Duodenal mucosa (tissue), 2 donors: ENCODE results near the gene SMIM35.
"Not testable (repeated sequence)": the region's sequence is repeated elsewhere in the genome, so short reads cannot be mapped to it uniquely, and the experiment has no call there.

Experiments
- H3K27ac ChIP-seq: one replicate; pipeline ENCODE4 v1.7.0; 2013; ENCODE audit warnings: low read depth, low read length
- H3K27me3 ChIP-seq, 2 donors: one replicate each; pipeline ENCODE4 v1.7.0; 2013; ENCODE audit warnings: low read length in 2 of 2, control low read depth in 1 of 2; ENCODE audit not compliant: insufficient read depth in 2 of 2, control insufficient read depth in 1 of 2
- H3K36me3 ChIP-seq, 2 donors: one replicate each; pipeline ENCODE4 v1.7.0; 2013; ENCODE audit warnings: low read length in 2 of 2, control low read depth in 1 of 2; ENCODE audit not compliant: insufficient read depth in 2 of 2, control insufficient read depth in 1 of 2
- H3K4me1 ChIP-seq, 2 donors: one replicate each; pipeline ENCODE4 v1.7.0; 2013; ENCODE audit warnings: low read length in 2 of 2, control low read depth in 1 of 2; ENCODE audit not compliant: insufficient read depth in 2 of 2, control insufficient read depth in 1 of 2
- H3K4me3 ChIP-seq, 2 donors: one replicate each; pipeline ENCODE4 v1.7.0; 2013; ENCODE audit warnings: low read length in 2 of 2, low read depth in 1 of 2
- H3K9ac ChIP-seq, 2 donors: one replicate each; pipeline ENCODE4 v1.7.0; 2013; ENCODE audit warnings: low read length in 2 of 2, low read depth in 1 of 2
- H3K9me3 ChIP-seq, 2 donors: one replicate each; pipeline ENCODE4 v1.7.0; 2013; ENCODE audit warnings: low read length in 2 of 2, control low read depth in 1 of 2; ENCODE audit not compliant: control insufficient read depth in 1 of 2

The SMIM35 gene

GRCh38 chr11:117985953-117986887 is 100.5 kb downstream of the SMIM35 start, which contains the start of gene IL10RA:
Gene IL10RA (plus strand): TSS chr11:117986394. CDS start chr11:117986468, 74 bp downstream.
- Histone ChIP-seq H3K36me3 (peaks cover 0 to 3% of the 10 kb centered on the region in 2 donors), H3K27ac (peak within 1 kb of the TSS; percentile 75), H3K27me3 (peaks cover 5 to 9% of the 10 kb centered on the region in 2 donors), H3K4me3 (peak within 1 kb of the TSS; percentile 74 to 79), H3K9me3 (no peaks in the 10 kb centered on the region), H3K4me1 (peaks cover 0 to 18% of the 10 kb centered on the region in 2 donors), H3K9ac (peak within 1 kb of the TSS; percentile 73 to 81)

- Histone ChIP-seq H3K9ac (no peak overlapping the region), H3K4me1 (peaks cover 0 to 17% of the 10 kb centered on the region in 2 donors), H3K27me3 (peaks cover 5 to 9% of the 10 kb centered on the region in 2 donors), H3K9me3 (no peaks in the 10 kb centered on the region), H3K36me3 (peaks cover 0 to 3% of the 10 kb centered on the region in 2 donors), H3K4me3 (no peak overlapping the region), H3K27ac (no peak overlapping the region)
Measured at GRCh38 chr11:117984476-117984875, 102.3 kb downstream of the SMIM35 start.

- H3K27me3 ChIP-seq, result peaks cover 5 to 9% of the 10 kb centered on the region in 2 donors
- no peak overlapping the region for H3K4me3 ChIP-seq
- H3K9ac ChIP-seq, result no peak overlapping the region
- no peak overlapping the region for H3K27ac ChIP-seq
- no peaks in the 10 kb centered on the region for H3K9me3 ChIP-seq
- peaks cover 0 to 13% of the 10 kb centered on the region in 2 donors for H3K4me1 ChIP-seq
- H3K36me3 ChIP-seq, result no peaks in the 10 kb centered on the region
Measured at GRCh38 chr11:117983163-117983475, 103.6 kb downstream of the SMIM35 start.

- peaks cover 0 to 4% of the 10 kb centered on the region in 2 donors for H3K4me1 ChIP-seq
- no peak overlapping the region for H3K27ac ChIP-seq
- H3K27me3 ChIP-seq, result no peaks in the 10 kb centered on the region
- no peak overlapping the region for H3K4me3 ChIP-seq
- no peaks in the 10 kb centered on the region for H3K9me3 ChIP-seq
- no peak overlapping the region for H3K9ac ChIP-seq
- H3K36me3 ChIP-seq, result no peaks in the 10 kb centered on the region
Measured at GRCh38 chr11:117980720-117981119, 106.0 kb downstream of the SMIM35 start.

- H3K9ac ChIP-seq, result no peak overlapping the region
- no peak overlapping the region for H3K4me3 ChIP-seq
- H3K27me3 ChIP-seq, result no peaks in the 10 kb centered on the region
- peaks cover 0 to 3% of the 10 kb centered on the region in 2 donors for H3K4me1 ChIP-seq
- H3K9me3 ChIP-seq, result no peaks in the 10 kb centered on the region
- no peaks in the 10 kb centered on the region for H3K36me3 ChIP-seq
- no peak overlapping the region for H3K27ac ChIP-seq
Measured at GRCh38 chr11:117980280-117980679, 106.5 kb downstream of the SMIM35 start.

GRCh38 chr11:117979481-117980211 is 107.1 kb downstream of the SMIM35 start:
- H3K27ac ChIP-seq, result no peak overlapping the region
- no peak overlapping the region for H3K4me3 ChIP-seq
- H3K27me3 ChIP-seq, result no peaks in the 10 kb centered on the region
- no peaks in the 10 kb centered on the region for H3K4me1 ChIP-seq
- no peaks in the 10 kb centered on the region for H3K9me3 ChIP-seq
- no peaks in the 10 kb centered on the region for H3K36me3 ChIP-seq
- no peak overlapping the region for H3K9ac ChIP-seq

- no peak overlapping the region for H3K4me3 ChIP-seq
- no peak overlapping the region for H3K27ac ChIP-seq
- H3K36me3 ChIP-seq, result no peaks in the 10 kb centered on the region
- no peak overlapping the region for H3K9ac ChIP-seq
- H3K4me1 ChIP-seq, result no peaks in the 10 kb centered on the region
- H3K9me3 ChIP-seq, result no peaks in the 10 kb centered on the region
- no peaks in the 10 kb centered on the region for H3K27me3 ChIP-seq
Measured at GRCh38 chr11:117978991-117979390, 107.8 kb downstream of the SMIM35 start.

- not testable (repeated sequence) for H3K4me3 ChIP-seq, H3K9me3 ChIP-seq, H3K9ac ChIP-seq, H3K27me3 ChIP-seq, H3K36me3 ChIP-seq, H3K27ac ChIP-seq, H3K4me1 ChIP-seq
Measured at GRCh38 chr11:117978291-117978910, 108.4 kb downstream of the SMIM35 start.

GRCh38 chr11:117977612-117978264 is 109.0 kb downstream of the SMIM35 start:
- H3K9ac ChIP-seq, H3K27ac ChIP-seq, H3K36me3 ChIP-seq, H3K4me3 ChIP-seq, H3K9me3 ChIP-seq, H3K4me1 ChIP-seq, H3K27me3 ChIP-seq: not testable (repeated sequence)
